ENCODE measurements around the gene NCAPG2. TPM values are rescaled to one million over a fixed set of nuclear protein-coding genes. Genes with fewer than 3 reads are reported as not detected.

Gene NCAPG2
- polyA plus RNA-seq, 2 of the 4 experiments (the other 2 are of a cell fraction), result 53.8 to 63.0 TPM

- no peak for FAIRE-seq
These were observed 123.0 kb downstream of the NCAPG2 start for GRCh38 chr7:158581440-158582088.

More at GRCh38 chr7:158581440-158582088, 123.0 kb downstream of the NCAPG2 start:
- Histone ChIP-seq H3K4me1 (peaks cover under 1% of the 10 kb centered on the region; the same call in 1 of the 3 replicates), H3K27ac (no peak overlapping the region), H3K4me2 (no peak overlapping the region), H3K4me3 (no peak overlapping the region), H3K9me3 (peaks cover 31% of the 10 kb centered on the region)
- 6% methylated on average over 7 of the region's 7 CpGs for WGBS (ENCODE audit: missing lambda C conversion rate)
- ChIA-PET CTCF (interaction anchor here (2.0 kb wide), 1 partner anchor 8 kb away, joined by 6 read pairs; no protein-coding TSS in a partner anchor), POLR2A (interaction anchor here (0.7 kb wide), 1 partner anchor 980 kb away, joined by 3 read pairs; no protein-coding TSS in a partner anchor)
- DNase-seq (ENCODE audit: low read depth in 1 of 2, low spot score in 1 of 2) (no peak), ATAC-seq (no peak)
- TF ChIP-seq ZC3H11A (IDR thresholded peaks at IDR 0.05), result no peak
- TF ChIP-seq EHMT2 (IDR thresholded peaks at IDR 0.05; ENCODE audit: low read depth), result no peak
- TF ChIP-seq, protein P1, sequence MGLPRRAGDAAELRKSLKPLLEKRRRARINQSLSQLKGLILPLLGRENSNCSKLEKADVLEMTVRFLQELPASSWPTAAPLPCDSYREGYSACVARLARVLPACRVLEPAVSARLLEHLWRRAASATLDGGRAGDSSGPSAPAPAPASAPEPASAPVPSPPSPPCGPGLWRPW (IDR thresholded peaks at IDR 0.05), result no peak

Small RNAs within 50 kb of the gene (small RNA-seq; reads per million reads assigned to genes)
- gene MIR5707 (0 reads per million in 6 experiments), gene THAP5P1 (0 to 1.0 (median 0) reads per million in 6 experiments)

Other genes with a start within 250 kb of the NCAPG2 start
- 1.2 and 1.5 TPM in 2 replicates for gene PTPRN2, start 117.0 kb downstream of the NCAPG2 start, polyA plus RNA-seq (2011; rRNA removed)
- 0.41 to 0.51 TPM (median 0.46 TPM) in 3 replicates for gene PTPRN2, start 117.0 kb downstream of the NCAPG2 start, polyA plus RNA-seq (2017; fragmentation: RNase III; extraction: RNeasy Plus Mini Kit Qiagen cat#74134 plus additional on column Dnase treatment)
- 73.2 and 77.0 TPM in 2 replicates for gene ESYT2, start 124.7 kb upstream of the NCAPG2 start, polyA plus RNA-seq (2011; rRNA removed)
- gene ESYT2, start 124.7 kb upstream of the NCAPG2 start, polyA plus RNA-seq (2017; fragmentation: RNase III; extraction: RNeasy Plus Mini Kit Qiagen cat#74134 plus additional on column Dnase treatment), result 41.8 to 48.3 TPM (median 45.8 TPM) in 3 replicates
- gene DYNC2I1, start 151.8 kb upstream of the NCAPG2 start, polyA plus RNA-seq (2011; rRNA removed), result 10.6 and 17.4 TPM in 2 replicates
- gene DYNC2I1, start 151.8 kb upstream of the NCAPG2 start, polyA plus RNA-seq (2017; fragmentation: RNase III; extraction: RNeasy Plus Mini Kit Qiagen cat#74134 plus additional on column Dnase treatment), result 8.7 to 10.0 TPM (median 9.1 TPM) in 3 replicates